ENCODE data around the gene ALOX5AP. TPM values are rescaled to one million over a fixed set of nuclear protein-coding genes. Genes with fewer than 3 reads are reported as not detected.

ALOX5AP gene
- total and polyA plus RNA-seq, 7 donors = 2.5 to 12.2 (median 5.2) TPM

- peaks cover 5% of the 10 kb centered on the region for H3K4me1 ChIP-seq
- H3K4me3 ChIP-seq = peak overlapping the region; percentile 56
- ATAC-seq (peak; percentile 92 to 98 (median 96)), DNase-seq (peak; percentile 72 to 85)
- no peaks in the 10 kb centered on the region for H3K9me3 ChIP-seq
- TF ChIP-seq CTCF (IDR thresholded peaks at IDR 0.05) = no peak
- H3K36me3 ChIP-seq (ENCODE audit: insufficient read depth in 1 of 2, low read depth in 1 of 2) = no peaks in the 10 kb centered on the region
- 13 to 14% (median 13%) methylated on average over 20 to 21 of the region's 21 CpGs for WGBS, 3 donors
- intact Hi-C loops (cut with DNase I) = no loop called here
- H3K27me3 ChIP-seq (ENCODE audit: insufficient read depth in 3 of 3, low read length in 2 of 3) = no peaks in the 10 kb centered on the region
- peak overlapping the region; percentile 66 for H3K27ac ChIP-seq
These were observed 44.8 kb upstream of the ALOX5AP start for GRCh38 chr13:30690282-30691188.

GRCh38 chr13:30692113-30692512 is 43.2 kb upstream of the ALOX5AP start:
- no peak overlapping the region for H3K27ac ChIP-seq
- H3K9me3 ChIP-seq = no peaks in the 10 kb centered on the region
- no peak for TF ChIP-seq CTCF (IDR thresholded peaks at IDR 0.05)
- WGBS, 3 donors = 94 to 100% (median 94%) methylated on average over 1 of the region's 1 CpG
- DNase-seq (no peak), ATAC-seq (no peak)
- intact Hi-C loops (cut with DNase I) = no loop called here
- H3K27me3 ChIP-seq (ENCODE audit: insufficient read depth in 3 of 3, low read length in 2 of 3) = no peaks in the 10 kb centered on the region
- peaks cover 5% of the 10 kb centered on the region for H3K4me1 ChIP-seq
- H3K36me3 ChIP-seq (ENCODE audit: insufficient read depth in 1 of 2, low read depth in 1 of 2) = no peaks in the 10 kb centered on the region
- no peak overlapping the region for H3K4me3 ChIP-seq

GRCh38 chr13:30696278-30697176 is 38.8 kb upstream of the ALOX5AP start:
- no peaks in the 10 kb centered on the region for H3K27me3 ChIP-seq (ENCODE audit: insufficient read depth in 3 of 3, low read length in 2 of 3)
- DNase-seq (peak; percentile 47 to 64), ATAC-seq (peak in 3 of 4 donors; percentile 50 to 54 (median 51))
- H3K9me3 ChIP-seq = no peaks in the 10 kb centered on the region
- 48 to 52% (median 51%) methylated on average over 11 of the region's 11 CpGs for WGBS, 3 donors
- H3K4me1 ChIP-seq = no peaks in the 10 kb centered on the region
- TF ChIP-seq CTCF (IDR thresholded peaks at IDR 0.05) = no peak
- H3K4me3 ChIP-seq = no peak overlapping the region
- intact Hi-C loops (cut with DNase I) = no loop called here
- H3K27ac ChIP-seq = no peak overlapping the region
- no peaks in the 10 kb centered on the region for H3K36me3 ChIP-seq (ENCODE audit: insufficient read depth in 1 of 2, low read depth in 1 of 2)

GRCh38 chr13:30697177-30697953 is 38.0 kb upstream of the ALOX5AP start:
- peak overlapping the region; percentile 2 for H3K4me3 ChIP-seq
- intact Hi-C loops (cut with DNase I) = no loop called here
- H3K36me3 ChIP-seq (ENCODE audit: insufficient read depth in 1 of 2, low read depth in 1 of 2) = no peaks in the 10 kb centered on the region
- DNase-seq (no peak), ATAC-seq (no peak)
- WGBS, 3 donors = 58 to 75% (median 61%) methylated on average over 8 of the region's 8 CpGs
- no peak overlapping the region for H3K27ac ChIP-seq
- H3K9me3 ChIP-seq = no peaks in the 10 kb centered on the region
- no peak for TF ChIP-seq CTCF (IDR thresholded peaks at IDR 0.05)
- H3K27me3 ChIP-seq (ENCODE audit: insufficient read depth in 3 of 3, low read length in 2 of 3) = no peaks in the 10 kb centered on the region
- H3K4me1 ChIP-seq = no peaks in the 10 kb centered on the region

All from psoas muscle (tissue), 8 donors.